HL-60 (cell line): ENCODE data around the gene NNT.

ENCODE experiments used
- POLR2AphosphoS5 ChIP-seq: IDR thresholded peaks from 2 replicates; pipeline ENCODE4 v1.6.1; 2012; ENCODE audit warnings: low read depth
- SPI1 ChIP-seq: IDR thresholded peaks from 2 replicates; pipeline ENCODE4 v1.6.1; 2012; ENCODE audit warnings: low read depth, mild to moderate bottlenecking, borderline replicate concordance
- TF ChIP-seq, protein P1 (sequence below): IDR thresholded peaks from one replicate; pipeline ENCODE4 v1.5.1; 2011; ENCODE audit warnings: low read length, control low read depth, inconsistent platforms; ENCODE audit not compliant: insufficient read depth
- TF ChIP-seq, protein P2 (sequence below): IDR thresholded peaks from 2 replicates; pipeline ENCODE4 v1.6.1; 2012; ENCODE audit warnings: low read depth; ENCODE audit not compliant: insufficient replicate concordance

DNA sequence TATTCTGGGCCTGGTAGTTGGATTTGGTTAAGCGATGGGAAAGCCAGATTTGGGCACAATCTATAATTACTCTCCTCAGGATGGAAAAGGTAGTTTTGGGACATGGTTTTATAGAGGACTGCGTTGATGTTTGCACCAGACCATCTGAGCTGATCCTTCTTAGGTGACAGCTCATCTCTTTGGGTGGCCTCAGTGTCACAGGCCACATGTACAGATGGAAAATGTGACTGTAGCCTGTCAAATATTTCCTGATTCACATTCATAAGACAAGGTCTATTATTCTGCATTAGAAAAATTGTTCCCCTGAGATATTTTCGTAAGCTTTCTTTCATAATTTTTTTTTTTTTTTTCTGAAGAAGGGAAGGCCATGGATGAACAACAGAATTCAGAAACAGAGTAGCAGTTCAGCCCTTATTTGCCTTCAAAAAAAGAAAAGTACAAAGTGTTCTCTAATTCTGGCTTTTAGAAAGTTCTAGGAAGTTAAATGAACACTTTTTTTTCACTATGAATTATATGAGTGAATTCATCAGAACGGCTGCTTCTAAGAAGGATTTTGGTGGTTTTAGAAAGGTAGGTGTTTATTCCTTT is 81.0 kb downstream of the NNT start:
- TF ChIP-seq POLR2AphosphoS5 (no peak), SPI1 (no peak)
- TF ChIP-seq, protein P1, sequence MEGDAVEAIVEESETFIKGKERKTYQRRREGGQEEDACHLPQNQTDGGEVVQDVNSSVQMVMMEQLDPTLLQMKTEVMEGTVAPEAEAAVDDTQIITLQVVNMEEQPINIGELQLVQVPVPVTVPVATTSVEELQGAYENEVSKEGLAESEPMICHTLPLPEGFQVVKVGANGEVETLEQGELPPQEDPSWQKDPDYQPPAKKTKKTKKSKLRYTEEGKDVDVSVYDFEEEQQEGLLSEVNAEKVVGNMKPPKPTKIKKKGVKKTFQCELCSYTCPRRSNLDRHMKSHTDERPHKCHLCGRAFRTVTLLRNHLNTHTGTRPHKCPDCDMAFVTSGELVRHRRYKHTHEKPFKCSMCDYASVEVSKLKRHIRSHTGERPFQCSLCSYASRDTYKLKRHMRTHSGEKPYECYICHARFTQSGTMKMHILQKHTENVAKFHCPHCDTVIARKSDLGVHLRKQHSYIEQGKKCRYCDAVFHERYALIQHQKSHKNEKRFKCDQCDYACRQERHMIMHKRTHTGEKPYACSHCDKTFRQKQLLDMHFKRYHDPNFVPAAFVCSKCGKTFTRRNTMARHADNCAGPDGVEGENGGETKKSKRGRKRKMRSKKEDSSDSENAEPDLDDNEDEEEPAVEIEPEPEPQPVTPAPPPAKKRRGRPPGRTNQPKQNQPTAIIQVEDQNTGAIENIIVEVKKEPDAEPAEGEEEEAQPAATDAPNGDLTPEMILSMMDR: no peak
- TF ChIP-seq, protein P2, sequence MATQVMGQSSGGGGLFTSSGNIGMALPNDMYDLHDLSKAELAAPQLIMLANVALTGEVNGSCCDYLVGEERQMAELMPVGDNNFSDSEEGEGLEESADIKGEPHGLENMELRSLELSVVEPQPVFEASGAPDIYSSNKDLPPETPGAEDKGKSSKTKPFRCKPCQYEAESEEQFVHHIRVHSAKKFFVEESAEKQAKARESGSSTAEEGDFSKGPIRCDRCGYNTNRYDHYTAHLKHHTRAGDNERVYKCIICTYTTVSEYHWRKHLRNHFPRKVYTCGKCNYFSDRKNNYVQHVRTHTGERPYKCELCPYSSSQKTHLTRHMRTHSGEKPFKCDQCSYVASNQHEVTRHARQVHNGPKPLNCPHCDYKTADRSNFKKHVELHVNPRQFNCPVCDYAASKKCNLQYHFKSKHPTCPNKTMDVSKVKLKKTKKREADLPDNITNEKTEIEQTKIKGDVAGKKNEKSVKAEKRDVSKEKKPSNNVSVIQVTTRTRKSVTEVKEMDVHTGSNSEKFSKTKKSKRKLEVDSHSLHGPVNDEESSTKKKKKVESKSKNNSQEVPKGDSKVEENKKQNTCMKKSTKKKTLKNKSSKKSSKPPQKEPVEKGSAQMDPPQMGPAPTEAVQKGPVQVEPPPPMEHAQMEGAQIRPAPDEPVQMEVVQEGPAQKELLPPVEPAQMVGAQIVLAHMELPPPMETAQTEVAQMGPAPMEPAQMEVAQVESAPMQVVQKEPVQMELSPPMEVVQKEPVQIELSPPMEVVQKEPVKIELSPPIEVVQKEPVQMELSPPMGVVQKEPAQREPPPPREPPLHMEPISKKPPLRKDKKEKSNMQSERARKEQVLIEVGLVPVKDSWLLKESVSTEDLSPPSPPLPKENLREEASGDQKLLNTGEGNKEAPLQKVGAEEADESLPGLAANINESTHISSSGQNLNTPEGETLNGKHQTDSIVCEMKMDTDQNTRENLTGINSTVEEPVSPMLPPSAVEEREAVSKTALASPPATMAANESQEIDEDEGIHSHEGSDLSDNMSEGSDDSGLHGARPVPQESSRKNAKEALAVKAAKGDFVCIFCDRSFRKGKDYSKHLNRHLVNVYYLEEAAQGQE: no peak
